H1 (cell line): Measurements from ENCODE around the gene COL11A2. TPM values are rescaled to one million over a fixed set of nuclear protein-coding genes. Genes with fewer than 3 reads are reported as not detected.

Source experiments
- CTCF ChIA-PET: fragments of 300-600 bp; sonication (Branson Sonifier 250); formaldehyde crosslinking; loops from one replicate; lab custom pipeline; 2021; ENCODE audit not compliant: partially characterized antibody; lab: Charles Lee
- POLR2A ChIA-PET: fragments of 300-600 bp; sonication (Branson Sonifier 250); formaldehyde crosslinking; loops from one replicate; lab custom pipeline; 2021; ENCODE audit warnings: inconsistent platforms; ENCODE audit not compliant: partially characterized antibody; lab: Charles Lee
- DNase-seq, 2 experiments: peaks; one replicate each; pipeline versions ENCODE4 v3.0.0 to v3.0.0-alpha.2; 2010 to 2022; ENCODE audit warnings: low spot score in 2 of 2, low read depth in 1 of 2, mixed read lengths in 1 of 2
- FAIRE-seq: peaks from 2 replicates; lab custom pipeline; 2011; peaks lifted over from hg19 to GRCh38; lab: Jason Lieb, UNC
- H2AFZ ChIP-seq: 2 replicates; pipeline ENCODE4 v1.8.1; 2012; ENCODE audit warnings: low read length, inconsistent platforms
- H2AK5ac ChIP-seq: 2 replicates; pipeline ENCODE4 v1.6.1; 2013; ENCODE audit warnings: low read depth, low read length
- H2BK120ac ChIP-seq: replicated peaks from 2 replicates; pipeline ENCODE3; 2013; ENCODE audit warnings: low read depth, low read length, inconsistent platforms
- H2BK12ac ChIP-seq: 2 replicates; pipeline ENCODE4 v1.6.1; 2013; ENCODE audit warnings: low read depth, low read length
- H2BK15ac ChIP-seq: 2 replicates; pipeline ENCODE4 v1.6.1; 2013; ENCODE audit warnings: low read length
- H2BK20ac ChIP-seq: 2 replicates; pipeline ENCODE4 v1.6.1; 2013; ENCODE audit warnings: low read length
- H2BK5ac ChIP-seq: 2 replicates; pipeline ENCODE4 v1.6.1; 2013; ENCODE audit warnings: low read depth, low read length
- H3K14ac ChIP-seq: 2 replicates; pipeline ENCODE4 v1.6.1; 2013; ENCODE audit warnings: inconsistent platforms; ENCODE audit not compliant: insufficient read length
- H3K18ac ChIP-seq: 2 replicates; pipeline ENCODE4 v1.6.1; 2013; ENCODE audit warnings: low read length; ENCODE audit errors: extremely low read depth
- H3K23ac ChIP-seq: 2 replicates; pipeline ENCODE4 v1.6.1; 2013; ENCODE audit warnings: inconsistent platforms; ENCODE audit not compliant: insufficient read length
- H3K23me2 ChIP-seq: 2 replicates; pipeline ENCODE4 v1.6.1; 2013; ENCODE audit warnings: low read depth, low read length
- H3K27ac ChIP-seq: 2 replicates; pipeline ENCODE4 v1.6.1; 2011; ENCODE audit warnings: low read depth, low read length, inconsistent platforms
- H3K27me3 ChIP-seq, 4 experiments: replicated peaks in 1 of 4; 1 replicate in 1 of 4; 2 replicates in 3 of 4; pipeline versions ENCODE4 v1.6.1 to v1.8.1; 2011 to 2013; ENCODE audit warnings: low read length in 3 of 4, mild to moderate bottlenecking in 3 of 4, inconsistent platforms in 2 of 4, mixed read lengths in 2 of 4, moderate library complexity in 1 of 4; ENCODE audit not compliant: control insufficient read depth in 3 of 4, insufficient read depth in 3 of 4; ENCODE audit errors: extremely low read depth in 1 of 4
- H3K36me3 ChIP-seq, 4 experiments: 2 replicates each; pipeline versions ENCODE4 v1.6.1 to v1.8.1; 2011 to 2013; ENCODE audit warnings: mild to moderate bottlenecking in 4 of 4, low read length in 3 of 4, moderate library complexity in 2 of 4, control low read depth in 1 of 4, inconsistent platforms in 1 of 4; ENCODE audit not compliant: insufficient read depth in 4 of 4, control insufficient read depth in 2 of 4
- H3K4ac ChIP-seq: replicated peaks from 2 replicates; pipeline ENCODE3; 2013; ENCODE audit warnings: low read length, low read depth, mixed read lengths, inconsistent platforms; ENCODE audit not compliant: insufficient read length
- H3K4me1 ChIP-seq, 4 experiments: replicated peaks in 1 of 4; 1 replicate in 1 of 4; 2 replicates in 3 of 4; pipeline versions ENCODE4 v1.6.1 to v1.8.1; 2011 to 2013; ENCODE audit warnings: low read length in 3 of 4, inconsistent platforms in 2 of 4, mixed read lengths in 1 of 4; ENCODE audit not compliant: insufficient read depth in 4 of 4, control insufficient read depth in 3 of 4
- H3K4me2 ChIP-seq, 2 experiments: 2 replicates each; pipeline versions ENCODE4 v1.6.1 to v1.8.1; 2011 to 2013; ENCODE audit warnings: low read depth in 2 of 2, low read length in 2 of 2, control low read depth in 1 of 2, inconsistent platforms in 1 of 2, mild to moderate bottlenecking in 1 of 2; ENCODE audit not compliant: insufficient read depth in 1 of 2
- H3K4me3 ChIP-seq, 4 experiments: fragments of 200-600, 300-600 bp in 1 of 4; sonication (generic), shearing (Covaris generic), sonication (Bioruptor Twin) in 1 of 4; 2 replicates each; pipeline versions ENCODE4 v1.5.1 to v1.8.1; 2011 to 2016; ENCODE audit warnings: low read length in 4 of 4, low read depth in 3 of 4, control low read depth in 2 of 4, inconsistent platforms in 2 of 4, mild to moderate bottlenecking in 2 of 4, mixed read lengths in 1 of 4, moderate library complexity in 1 of 4; ENCODE audit not compliant: insufficient read depth in 2 of 4; ENCODE audit errors: extremely low read depth in 1 of 4
- H3K56ac ChIP-seq: replicated peaks from 2 replicates; pipeline ENCODE3; 2013; ENCODE audit warnings: low read depth, mild to moderate bottlenecking, mixed read lengths, low read length, inconsistent platforms; ENCODE audit not compliant: insufficient read length
- H3K79me1 ChIP-seq: 2 replicates; pipeline ENCODE4 v1.6.1; 2013; ENCODE audit warnings: low read depth, low read length, control low read depth
- H3K79me2 ChIP-seq, 2 experiments: 2 replicates each; pipeline versions ENCODE4 v1.6.1 to v1.8.1; 2012 to 2013; ENCODE audit warnings: low read length in 2 of 2, mild to moderate bottlenecking in 2 of 2, inconsistent platforms in 1 of 2; ENCODE audit not compliant: insufficient read depth in 2 of 2, control insufficient read depth in 1 of 2
- H3K9ac ChIP-seq, 4 experiments: replicated peaks in 1 of 4; 1 replicate in 1 of 4; 2 replicates in 3 of 4; pipeline versions ENCODE4 v1.6.1 to v1.8.1; 2011 to 2013; ENCODE audit warnings: low read depth in 3 of 4, low read length in 3 of 4, control low read depth in 2 of 4, mild to moderate bottlenecking in 2 of 4, moderate library complexity in 2 of 4, inconsistent platforms in 1 of 4; ENCODE audit errors: extremely low read depth in 1 of 4
- H3K9me3 ChIP-seq, 2 experiments: 2 replicates each; pipeline versions ENCODE4 v1.6.1 to v1.8.1; 2012 to 2013; ENCODE audit warnings: mild to moderate bottlenecking in 2 of 2, moderate library complexity in 2 of 2, control low read depth in 1 of 2, inconsistent platforms in 1 of 2, low read depth in 1 of 2, low read length in 1 of 2, mixed read lengths in 1 of 2; ENCODE audit not compliant: insufficient read depth in 2 of 2
- H4K20me1 ChIP-seq, 2 experiments: replicated peaks in 1 of 2; 2 replicates each; pipeline versions ENCODE3 to v1.8.1; 2011 to 2013; ENCODE audit warnings: inconsistent platforms in 2 of 2, low read length in 2 of 2, mild to moderate bottlenecking in 1 of 2; ENCODE audit not compliant: insufficient read depth in 2 of 2, control insufficient read depth in 1 of 2
- H4K5ac ChIP-seq: 2 replicates; pipeline ENCODE4 v1.6.1; 2013; ENCODE audit warnings: low read length, low read depth, mixed read lengths, inconsistent platforms; ENCODE audit not compliant: insufficient read length
- H4K8ac ChIP-seq: 2 replicates; pipeline ENCODE4 v1.8.0; 2013; ENCODE audit warnings: mild to moderate bottlenecking, moderate library complexity, low read length, inconsistent platforms; ENCODE audit not compliant: insufficient read depth; ENCODE audit errors: extremely low read depth
- H4K91ac ChIP-seq: replicated peaks from 2 replicates; pipeline ENCODE3; 2013; ENCODE audit warnings: low read length, mixed read lengths, inconsistent platforms; ENCODE audit not compliant: insufficient read length
- GABPA ChIP-seq: IDR thresholded peaks from 2 replicates; pipeline ENCODE4 v1.6.1; 2011; ENCODE audit warnings: mild to moderate bottlenecking, low read length, moderate library complexity, borderline replicate concordance; ENCODE audit not compliant: insufficient read depth
- POLR2AphosphoS5 ChIP-seq: IDR thresholded peaks from 2 replicates; pipeline ENCODE4 v1.6.1; 2011; ENCODE audit warnings: low read depth, low read length
- TAF7 ChIP-seq: optimal IDR thresholded peaks from 2 replicates; pipeline ENCODE3; 2011; ENCODE audit warnings: low read depth, mild to moderate bottlenecking, inconsistent platforms, low read length, moderate library complexity, borderline replicate concordance
- TBP ChIP-seq: IDR thresholded peaks from 2 replicates; pipeline ENCODE4 v1.6.1; 2011; ENCODE audit warnings: low read depth, low read length, improper control_type of control experiment
- WGBS, 2 experiments: shearing (Covaris generic) in 1 of 2; methylation state at CpG; one replicate each; pipeline versions ENCODE4 v1.1.6 to v1.1.7; 2013 to 2015; ENCODE audit warnings: low lambda C conversion rate in 2 of 2, mixed read lengths in 2 of 2, inconsistent platforms in 1 of 2, low coverage in 1 of 2, missing lambda C conversion rate in 1 of 2; ENCODE audit not compliant: insufficient replicate concordance in 2 of 2, insufficient coverage in 1 of 2, insufficient read length in 1 of 2; ENCODE audit errors: extremely low coverage in 1 of 2, missing lambda C conversion rate in 1 of 2; 5-methylcytosine and 5-hydroxymethylcytosine counted together
- polyA plus RNA-seq, 7 experiments: library from polyadenylated mRNA; depleted of rRNA in 3 of 7; stranded (reverse) in 5 of 7; unstranded in 2 of 7; fragments of >200 nt in 5 of 7; fragments of 200-250 nt in 2 of 7; gene quantifications; 1 replicate in 5 of 7; 2 replicates in 1 of 7; 4 replicates in 1 of 7; pipeline versions ENCODE4 v1.2.1 to v1.2.3, GENCODE V29; 2011 to 2013; ENCODE audit warnings: missing spikeins in 2 of 7, mixed read lengths in 2 of 7
- total RNA-seq: library from RNA; stranded (reverse); fragmentation: NEBNext Ultra II Directional; extraction: Animal tissue kit (Norgen Biotek cat#: 25700); gene quantifications from 2 replicates; pipeline ENCODE4 v1.2.1, GENCODE V29; 2021

COL11A2 gene
- total and polyA plus RNA-seq, 2 of the 8 experiments (the other 6 are each of a cell fraction or from before 2014, with no cell fraction given), result 2.8 to 3.8 TPM

GRCh38 chr6:33204165-33204414 lies 11.8 kb upstream of the COL11A2 start:
- Histone ChIP-seq H3K23ac (no peak overlapping the region), H3K4ac (no peak overlapping the region), H3K27me3 (peaks cover 9 to 32% (median 25%) of the 10 kb centered on the region in 4 experiments; a peak in 6 of 7 replicates), H2BK120ac (no peak overlapping the region), H2BK15ac (0 out of 2 replicates have a peak overlapping the region, but pooled peaks have one; percentile 19), H2AFZ (no peak overlapping the region), H3K14ac (no peak overlapping the region), H4K5ac (no peak overlapping the region), H3K23me2 (peaks cover 34% of the 10 kb centered on the region), H3K4me1 (peaks cover 4 to 40% (median 13%) of the 10 kb centered on the region in 4 experiments), H3K79me2 (peaks cover 3 to 22% of the 10 kb centered on the region in 2 experiments; a peak in 3 of 4 replicates), H3K4me2 (peak overlapping the region; percentile 72 to 97), H2AK5ac (no peak overlapping the region), H3K18ac (no peak overlapping the region), H2BK20ac (peak overlapping the region; percentile 13; the same call in 1 of the 2 replicates), H4K8ac (no peak overlapping the region), H3K36me3 (peaks cover 7 to 23% (median 14%) of the 10 kb centered on the region in 4 experiments), H4K20me1 (peaks cover 5 to 20% of the 10 kb centered on the region in 2 experiments), H2BK5ac (no peak overlapping the region), H3K4me3 (peak overlapping the region in 1 of 4 experiments; percentile 93; a peak in 2 of 8 replicates), H3K56ac (no peak overlapping the region), H3K27ac (no peak overlapping the region), H2BK12ac (0 out of 2 replicates have a peak overlapping the region, but pooled peaks have one; percentile 12), H3K79me1 (peaks cover 16% of the 10 kb centered on the region), H3K9ac (no peak overlapping the region), H4K91ac (no peak overlapping the region), H3K9me3 (no peaks in the 10 kb centered on the region)
- WGBS, 2 experiments, result 6% methylated on average over 2 of the region's 4 CpGs; no CpG with 5 or more reads in 1 of the 2 experiments
- CTCF ChIA-PET, result interaction anchor here (0.6 to 2.4 kb wide), 3 partner anchors 11 to 203 kb away, joined by 3 to 23 read pairs (median 6); no protein-coding TSS in a partner anchor
- FAIRE-seq (no peak), DNase-seq (no peak)
- POLR2A ChIA-PET, result interaction anchor here (0.6 to 2.0 kb wide), 5 partner anchors 9 to 232 kb away, joined by 3 to 16 read pairs (median 9); partner anchors contain the start of genes B3GALT4, RPS18 and VPS52
- TF ChIP-seq TBP, result no peak
- TF ChIP-seq POLR2AphosphoS5, result 0 out of 2 replicates have a peak, but pooled peaks have one; percentile 4
- no peak for TF ChIP-seq GABPA
- no peak for TF ChIP-seq TAF7
